ENCODE measurements around the gene GSDME. TPM values are rescaled to one million over a fixed set of nuclear protein-coding genes. Genes with fewer than 3 reads are reported as not detected.
"Not testable (repeated sequence)": the region's sequence is repeated elsewhere in the genome, so short reads cannot be mapped to it uniquely, and the experiment has no call there.

GSDME gene
- total RNA-seq, 1 donor from 2014 or later: 10.8 TPM

GRCh38 chr7:24799506-24799905, 42.2 kb upstream of the GSDME start:
- H3K27me3 Mint-ChIP-seq: no peaks in the 10 kb centered on the region
- no peak for TF ChIP-seq CTCF (conservative IDR thresholded peaks at IDR 0.05)
- H3K4me1 Mint-ChIP-seq (ENCODE audit: unreplicated experiment): no peaks in the 10 kb centered on the region
- H3K4me3 Mint-ChIP-seq: no peak overlapping the region
- H3K27ac Mint-ChIP-seq: no peak overlapping the region
- peaks cover 7% of the 10 kb centered on the region for H3K36me3 Mint-ChIP-seq
- H3K9me3 Mint-ChIP-seq: no peaks in the 10 kb centered on the region
- DNase-seq (ENCODE audit: extremely low spot score, unreplicated experiment): no peak

GRCh38 chr7:24798261-24798660, 41.0 kb upstream of the GSDME start:
- H3K9me3 Mint-ChIP-seq: no peaks in the 10 kb centered on the region

GRCh38 chr7:24797270-24797669, 40.0 kb upstream of the GSDME start:
- H3K4me3 Mint-ChIP-seq: no peak overlapping the region
- no peak for DNase-seq (ENCODE audit: extremely low spot score, unreplicated experiment)
- H3K27me3 Mint-ChIP-seq: no peaks in the 10 kb centered on the region
- no peaks in the 10 kb centered on the region for H3K4me1 Mint-ChIP-seq (ENCODE audit: unreplicated experiment)
- TF ChIP-seq CTCF (conservative IDR thresholded peaks at IDR 0.05): no peak
- H3K9me3 Mint-ChIP-seq: no peaks in the 10 kb centered on the region
- no peak overlapping the region for H3K27ac Mint-ChIP-seq
- H3K36me3 Mint-ChIP-seq: peaks cover 7% of the 10 kb centered on the region

More at GRCh38 chr7:24798261-24798660, 41.0 kb upstream of the GSDME start:
- Mint-ChIP-seq H3K36me3 (peaks cover 7% of the 10 kb centered on the region), H3K27ac (no peak overlapping the region), H3K4me3 (no peak overlapping the region), H3K4me1 (ENCODE audit: unreplicated experiment) (no peaks in the 10 kb centered on the region), H3K27me3 (no peaks in the 10 kb centered on the region)
- DNase-seq (ENCODE audit: extremely low spot score, unreplicated experiment): no peak
- no peak for TF ChIP-seq CTCF (conservative IDR thresholded peaks at IDR 0.05)

GRCh38 chr7:24795407-24795767, 38.1 kb upstream of the GSDME start:
- Mint-ChIP-seq H3K4me3 (no peak overlapping the region), H3K36me3 (no peaks in the 10 kb centered on the region), H3K4me1 (ENCODE audit: unreplicated experiment) (no peaks in the 10 kb centered on the region), H3K9me3 (no peaks in the 10 kb centered on the region), H3K27me3 (no peaks in the 10 kb centered on the region), H3K27ac (no peak overlapping the region)
- DNase-seq (ENCODE audit: extremely low spot score, unreplicated experiment): no peak
- TF ChIP-seq CTCF (conservative IDR thresholded peaks at IDR 0.05): no peak

GRCh38 chr7:24794751-24795406, 37.6 kb upstream of the GSDME start:
- not testable (repeated sequence) for H3K27ac Mint-ChIP-seq; H3K4me1 Mint-ChIP-seq (ENCODE audit: unreplicated experiment); H3K4me3 Mint-ChIP-seq; DNase-seq (ENCODE audit: extremely low spot score, unreplicated experiment); H3K9me3 Mint-ChIP-seq; H3K27me3 Mint-ChIP-seq; H3K36me3 Mint-ChIP-seq

- no peak for DNase-seq (ENCODE audit: extremely low spot score, unreplicated experiment)
- Mint-ChIP-seq H3K36me3 (no peaks in the 10 kb centered on the region), H3K4me1 (ENCODE audit: unreplicated experiment) (no peaks in the 10 kb centered on the region), H3K27me3 (no peaks in the 10 kb centered on the region), H3K4me3 (no peak overlapping the region), H3K27ac (no peak overlapping the region), H3K9me3 (no peaks in the 10 kb centered on the region)
- TF ChIP-seq CTCF (conservative IDR thresholded peaks at IDR 0.05): no peak
Observed at GRCh38 chr7:24793982-24794648, 36.9 kb upstream of the GSDME start.

Data from type B pancreatic cell (in vitro differentiated cells).